ENCODE results near the gene SPTLC3.

- TF ChIP-seq CTCF (conservative IDR thresholded peaks at IDR 0.05 in 1 of 2, IDR thresholded peaks at IDR 0.05 in 1 of 2; ENCODE audit: low read depth in 1 of 2, low read length in 2 of 2) = no peak
- TF ChIP-seq EZH2 (IDR thresholded peaks at IDR 0.05; ENCODE audit: low read length, missing control alignments) = no peak
Observed at GRCh38 chr20:13111249-13111911, 102.6 kb downstream of the SPTLC3 start.

All from fibroblast of lung (primary cell).